GM21423 (cell line): Measurements from ENCODE around the gene C1QTNF5.

Source experiments
- ATAC-seq: cut with Tn5 transposase; IDR thresholded peaks from one replicate; pipeline ENCODE4 v1.9.1; 2021; ENCODE audit warnings: mild to moderate bottlenecking, moderate library complexity; ENCODE audit not compliant: unreplicated experiment

C1QTNF5 gene

GRCh38 chr11:119297938-119298337, 42.7 kb downstream of the C1QTNF5 start:
- ATAC-seq = no peak

GRCh38 chr11:119295178-119295577, 45.5 kb downstream of the C1QTNF5 start:
- ATAC-seq = no peak

- no peak for ATAC-seq
Measured at GRCh38 chr11:119293461-119293860, 47.2 kb downstream of the C1QTNF5 start.

GRCh38 chr11:119290894-119291497, 49.7 kb downstream of the C1QTNF5 start:
- no peak for ATAC-seq
